Activated CD4-positive, alpha-beta T cell treated with anti-CD3 and anti-CD28 coated beads, Interleukin-10, Interleukin-2, amounts not matched to agents 100 ng/mL and 50 ng/mL, durations not matched to agents 16 hours and 8 hours (primary cell): ENCODE data around the gene MIAT.
A peak's percentile ranks its signal among the peaks of the same experiment; 100 is the strongest.

Experiments
- DNase-seq: peaks from one replicate; pipeline ENCODE4 v3.0.0-alpha.2; 2020

Gene MIAT

GRCh38 chr22:26632422-26633155 is 24.8 kb upstream of the MIAT start:
- no peak for DNase-seq

- DNase-seq, result no peak
Observed at GRCh38 chr22:26634189-26634588, 23.2 kb upstream of the MIAT start.

GRCh38 chr22:26635117-26635516 is 22.3 kb upstream of the MIAT start:
- no peak for DNase-seq

GRCh38 chr22:26636296-26636695 is 21.1 kb upstream of the MIAT start:
- DNase-seq, result no peak

GRCh38 chr22:26642465-26643417 is 14.6 kb upstream of the MIAT start:
- DNase-seq, result peak; percentile 91

GRCh38 chr22:26643418-26644100 is 13.8 kb upstream of the MIAT start:
- no peak for DNase-seq

GRCh38 chr22:26646158-26646557 is 11.2 kb upstream of the MIAT start:
- DNase-seq, result no peak

- DNase-seq, result peak; percentile 64
Observed at GRCh38 chr22:26648011-26648497, 9.3 kb upstream of the MIAT start.

- no peak for DNase-seq
Observed at GRCh38 chr22:26648528-26649388, 8.6 kb upstream of the MIAT start.

GRCh38 chr22:26650722-26651421 is 6.5 kb upstream of the MIAT start:
- peak; percentile 61 for DNase-seq

GRCh38 chr22:26651815-26652214 is 5.6 kb upstream of the MIAT start:
- no peak for DNase-seq

GRCh38 chr22:26658161-26658560 is 773 bp downstream of the MIAT start:
- DNase-seq, result peak; percentile 33

GRCh38 chr22:26658671-26659478 is 1.5 kb downstream of the MIAT start:
- DNase-seq, result peak; percentile 94

- no peak for DNase-seq
Observed at GRCh38 chr22:26660356-26660755, 3.0 kb downstream of the MIAT start.

- no peak for DNase-seq
Observed at GRCh38 chr22:26660961-26661578, 3.7 kb downstream of the MIAT start.

GRCh38 chr22:26662160-26662559 is 4.8 kb downstream of the MIAT start:
- DNase-seq, result no peak

- DNase-seq, result no peak
Observed at GRCh38 chr22:26663374-26663923, 6.1 kb downstream of the MIAT start.

GRCh38 chr22:26665813-26666231 is 8.4 kb downstream of the MIAT start:
- no peak for DNase-seq

GRCh38 chr22:26667140-26667539 is 9.8 kb downstream of the MIAT start:
- no peak for DNase-seq

GRCh38 chr22:26669060-26669481 is 11.7 kb downstream of the MIAT start:
- DNase-seq, result peak; percentile 35
